GM18508 (cell line): ENCODE measurements around the gene RBFOX2.
"Not testable (repeated sequence)": the region's sequence is repeated elsewhere in the genome, so short reads cannot be mapped to it uniquely, and the experiment has no call there.

Source experiments
- ATAC-seq: cut with Tn5 transposase; IDR thresholded peaks from one replicate; pipeline ENCODE4 v1.9.1; 2021; ENCODE audit warnings: moderate number of reproducible peaks; ENCODE audit not compliant: insufficient read depth, unreplicated experiment

RBFOX2 gene

DNA sequence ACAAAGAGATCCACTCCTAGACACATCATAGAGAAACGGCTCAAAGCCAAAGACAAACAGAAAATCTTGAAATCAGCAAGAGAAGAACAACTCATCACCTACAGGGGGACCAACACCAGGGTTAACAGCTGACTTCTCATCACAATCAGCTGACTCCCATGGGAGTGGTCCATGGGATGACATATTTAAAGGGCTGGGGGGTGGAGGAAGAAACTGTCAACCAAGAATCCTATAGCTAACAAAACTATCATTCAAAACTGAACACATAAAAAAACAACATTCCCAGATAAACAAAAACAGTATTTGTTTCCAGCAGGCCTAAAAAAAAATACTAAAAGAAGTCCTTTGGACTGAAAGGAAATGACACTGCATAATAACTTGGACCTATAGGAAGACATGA lies 224.2 kb downstream of the RBFOX2 start:
- no peak for ATAC-seq

DNA sequence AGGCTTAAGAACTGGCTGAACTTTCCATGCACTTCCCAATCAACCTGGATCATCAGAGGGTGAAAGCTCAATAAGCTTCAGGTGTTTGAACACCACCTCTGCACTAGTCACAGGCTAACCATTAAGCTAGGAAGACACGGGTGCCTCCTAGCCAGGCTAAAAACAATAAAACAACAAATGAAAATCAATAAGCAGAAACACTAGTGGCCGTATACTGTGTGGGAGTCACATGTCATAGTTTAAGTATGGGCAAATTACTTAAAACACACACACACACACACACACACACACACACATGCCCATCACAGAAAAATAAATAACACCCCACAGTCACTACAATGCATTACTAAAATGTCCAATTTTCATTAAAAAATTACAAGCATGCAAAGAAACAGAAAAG lies 225.7 kb downstream of the RBFOX2 start:
- no peak for ATAC-seq

DNA sequence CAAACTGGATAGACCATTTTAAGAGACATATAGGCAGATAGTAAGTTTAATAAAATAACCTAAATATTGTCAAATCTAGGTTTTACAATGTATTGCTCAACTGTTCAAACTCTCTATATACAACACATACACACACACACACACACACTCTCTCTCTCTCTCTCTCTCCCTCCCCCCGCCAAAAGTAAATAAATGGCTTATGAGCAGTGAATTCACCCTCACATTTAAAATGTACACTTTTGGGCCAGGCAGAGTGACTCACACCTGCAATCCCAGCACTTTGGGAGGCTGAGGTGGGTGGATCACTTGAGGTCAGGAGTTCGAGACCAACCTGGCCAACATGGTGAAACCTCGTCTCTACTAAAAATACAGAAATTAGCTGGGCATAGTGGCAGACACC lies 227.3 kb downstream of the RBFOX2 start:
- not testable (repeated sequence) for ATAC-seq

DNA sequence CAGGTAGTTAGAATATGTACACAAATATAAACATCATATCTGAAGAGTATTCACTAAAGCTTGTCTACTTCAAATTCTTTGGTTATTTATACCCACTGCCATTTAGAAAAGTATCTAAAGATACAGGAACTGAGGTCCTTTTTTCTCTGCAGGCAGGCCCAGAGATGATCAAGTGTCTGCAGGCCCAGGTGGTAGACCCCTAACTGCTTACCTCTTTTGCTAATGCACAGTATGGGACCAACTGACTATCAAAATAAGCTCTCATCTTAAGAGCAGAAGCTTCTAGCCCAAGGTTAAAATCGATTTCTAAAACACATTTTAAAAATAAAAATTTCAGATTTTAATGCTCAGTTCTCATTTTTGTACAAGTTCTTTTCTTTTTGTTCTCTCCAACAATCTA lies 229.5 kb downstream of the RBFOX2 start:
- ATAC-seq = no peak

DNA sequence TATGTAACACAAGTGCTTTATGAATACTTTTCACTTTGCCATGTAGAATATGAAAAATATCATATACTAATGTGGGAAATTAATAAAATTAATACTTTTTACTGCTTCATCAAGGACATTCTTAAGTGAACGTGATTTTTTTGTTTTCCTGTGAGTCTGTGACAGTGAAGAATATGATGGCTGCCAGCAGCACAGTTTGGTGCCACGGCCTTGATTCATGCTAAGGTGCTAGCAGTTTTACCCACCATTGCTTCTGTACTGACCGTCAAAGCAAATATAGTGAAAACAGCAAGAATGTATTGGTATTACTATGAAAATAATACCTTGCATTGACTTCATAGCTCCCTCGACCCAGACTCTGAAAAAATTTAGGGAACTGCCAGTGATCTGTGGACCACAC lies 231.2 kb downstream of the RBFOX2 start:
- no peak for ATAC-seq

DNA sequence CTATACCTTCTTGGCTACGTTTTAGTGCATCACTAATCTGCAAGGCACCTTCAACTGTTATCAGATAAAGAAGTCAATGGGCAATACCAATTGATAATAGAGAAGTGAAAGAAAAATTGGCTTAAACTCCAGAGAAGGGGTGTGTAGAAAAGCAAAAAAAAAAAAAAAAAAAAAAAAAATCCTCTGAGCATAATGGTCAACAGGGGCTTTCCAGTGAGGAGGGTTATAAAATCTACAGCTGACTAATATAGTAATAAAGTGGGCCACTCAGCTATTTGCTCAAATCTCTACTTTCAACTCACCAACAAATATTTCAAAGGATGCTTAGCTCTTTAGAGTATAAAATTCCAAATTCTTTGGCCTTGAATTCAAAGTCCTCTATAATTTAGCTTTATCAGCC lies 233.1 kb downstream of the RBFOX2 start:
- ATAC-seq = no peak

DNA sequence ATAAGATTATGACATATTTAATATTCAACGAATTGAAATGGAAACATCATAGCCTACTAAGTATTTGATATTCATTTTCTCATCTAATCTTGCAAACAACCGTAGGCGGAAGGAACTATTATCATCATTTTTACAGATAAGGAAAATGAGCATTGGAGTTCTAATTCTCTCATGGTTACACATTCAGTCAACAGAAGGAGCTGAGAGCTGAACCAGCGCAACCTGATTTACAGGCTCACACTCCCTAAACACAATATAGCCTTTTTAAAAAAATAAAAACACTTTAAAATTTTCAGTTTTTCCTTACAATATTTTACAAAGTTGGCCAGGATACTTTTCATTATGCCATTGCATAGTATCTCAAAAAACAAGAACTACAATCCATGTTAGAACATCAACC lies 236.1 kb downstream of the RBFOX2 start:
- ATAC-seq = no peak

DNA sequence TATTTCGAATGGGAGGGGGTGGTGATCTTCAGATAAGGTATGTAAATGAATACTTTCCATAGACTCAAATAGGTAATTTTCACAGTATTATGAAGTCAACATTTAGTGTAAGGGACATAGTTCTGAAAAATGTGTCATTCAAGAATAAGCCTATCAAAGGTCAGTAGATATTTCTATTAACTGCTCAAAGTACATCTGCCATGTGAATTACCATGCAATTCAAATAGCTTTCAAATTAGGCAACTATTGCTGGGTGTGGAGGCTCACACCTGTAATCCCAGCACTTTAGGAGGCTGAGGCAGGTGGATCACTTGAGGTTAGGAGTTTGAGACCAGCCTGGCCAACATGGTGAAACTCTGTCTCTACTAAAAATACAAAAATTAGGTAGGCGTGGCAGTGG lies 236.8 kb downstream of the RBFOX2 start:
- not testable (repeated sequence) for ATAC-seq

DNA sequence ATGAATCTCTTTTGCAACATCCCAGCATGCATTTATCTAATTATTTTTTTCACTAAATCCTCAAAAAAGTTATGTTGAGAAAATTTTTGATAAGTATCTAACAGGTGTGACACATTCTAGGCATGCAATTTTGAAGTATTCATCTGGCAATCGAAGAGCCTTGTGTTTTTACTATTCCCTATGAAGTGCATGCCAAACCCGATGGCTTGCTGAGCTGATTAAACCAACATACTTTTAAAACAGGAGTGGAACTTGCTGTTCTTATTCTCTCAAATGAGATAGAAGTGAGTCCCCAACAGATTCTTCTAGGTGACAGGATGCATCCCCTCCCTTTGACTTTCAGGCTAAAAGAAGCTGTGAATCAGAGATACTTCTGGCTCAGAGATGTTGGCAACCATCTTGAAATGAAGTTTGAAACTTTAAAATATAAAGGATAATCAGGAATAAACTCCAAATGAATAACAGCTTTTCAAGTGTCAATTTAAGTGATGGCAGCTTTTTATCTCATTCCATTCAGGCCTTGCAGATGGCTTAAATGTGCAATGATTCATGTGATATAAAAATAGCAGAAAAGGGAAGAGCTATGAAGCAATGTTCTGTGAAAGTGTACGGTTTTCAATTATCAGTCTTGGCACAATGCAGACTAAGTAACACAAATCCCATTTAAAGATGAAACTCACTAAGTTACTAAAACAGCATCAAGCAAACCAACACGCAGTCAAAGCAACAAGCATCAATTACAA lies 243.3 kb downstream of the RBFOX2 start:
- ATAC-seq = no peak

DNA sequence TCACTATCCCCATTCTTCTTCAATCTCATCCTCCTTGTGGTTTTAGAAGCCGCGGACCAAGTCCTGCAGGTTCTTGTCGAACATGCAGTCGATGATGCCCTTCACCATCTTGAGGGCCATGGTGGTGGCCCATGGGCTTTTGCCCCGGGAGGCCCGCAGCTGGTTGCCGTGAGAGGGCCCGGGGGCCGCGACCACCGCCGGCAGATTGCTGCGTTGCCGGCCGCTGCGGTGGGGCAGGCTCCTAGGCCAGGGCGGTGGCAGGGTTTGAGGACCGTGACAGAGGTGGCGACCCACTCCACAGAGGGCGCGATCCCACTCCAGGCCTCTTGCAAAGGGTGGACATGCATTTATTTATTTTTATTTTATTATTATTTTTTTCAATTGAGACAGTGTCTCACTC lies 244.0 kb downstream of the RBFOX2 start:
- ATAC-seq = no peak

DNA sequence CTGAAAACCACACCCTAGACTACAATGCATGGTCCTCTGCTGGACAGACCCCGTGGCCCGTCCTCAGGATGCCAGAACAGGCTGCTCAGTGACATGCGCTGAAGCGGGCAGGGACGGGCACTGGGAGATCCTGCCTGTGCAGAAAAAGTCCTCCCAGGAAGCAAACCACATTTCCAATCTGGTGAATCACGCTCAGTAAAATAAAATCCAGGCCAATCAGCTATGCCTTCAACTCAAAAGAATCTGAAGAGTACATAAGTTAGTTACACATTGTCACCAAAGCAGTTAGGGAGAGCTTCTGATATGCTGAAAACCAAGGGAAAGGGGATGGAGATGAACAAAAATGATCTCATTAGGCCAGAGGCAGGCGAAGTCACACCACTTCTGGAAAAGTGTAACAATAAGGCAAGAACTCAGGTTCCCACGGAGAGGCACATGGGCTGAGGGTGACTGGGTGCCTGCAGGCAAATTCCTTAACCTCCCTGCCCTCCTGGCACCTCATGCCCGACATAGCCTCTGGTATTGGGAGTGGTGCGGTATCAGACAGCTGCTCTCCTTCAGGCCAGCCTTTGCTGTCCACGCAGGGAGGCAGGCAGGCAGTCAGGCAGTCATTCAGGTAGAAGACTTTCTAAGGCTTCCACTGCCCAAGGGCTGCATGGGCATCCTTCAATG lies 244.5 kb downstream of the RBFOX2 start:
- no peak for ATAC-seq

DNA sequence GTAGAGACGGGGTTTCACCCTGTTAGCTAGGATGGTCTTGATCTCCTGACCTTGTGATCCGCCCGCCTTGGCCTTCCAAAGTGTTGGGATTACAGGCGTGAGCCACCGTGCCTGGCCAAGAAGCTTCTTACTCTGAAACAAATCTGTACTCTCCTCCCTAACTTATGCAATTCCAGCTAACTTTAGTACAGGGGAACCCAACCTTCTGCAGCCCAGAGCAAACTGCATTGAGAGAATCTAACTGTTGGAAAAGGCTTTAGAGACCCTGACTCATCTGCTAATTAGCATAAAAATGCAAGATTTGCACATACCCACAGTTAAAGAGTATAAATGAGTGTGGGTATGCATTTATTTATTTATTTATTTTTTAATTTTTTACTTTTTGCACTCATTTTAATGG lies 246.1 kb downstream of the RBFOX2 start:
- ATAC-seq = no peak

DNA sequence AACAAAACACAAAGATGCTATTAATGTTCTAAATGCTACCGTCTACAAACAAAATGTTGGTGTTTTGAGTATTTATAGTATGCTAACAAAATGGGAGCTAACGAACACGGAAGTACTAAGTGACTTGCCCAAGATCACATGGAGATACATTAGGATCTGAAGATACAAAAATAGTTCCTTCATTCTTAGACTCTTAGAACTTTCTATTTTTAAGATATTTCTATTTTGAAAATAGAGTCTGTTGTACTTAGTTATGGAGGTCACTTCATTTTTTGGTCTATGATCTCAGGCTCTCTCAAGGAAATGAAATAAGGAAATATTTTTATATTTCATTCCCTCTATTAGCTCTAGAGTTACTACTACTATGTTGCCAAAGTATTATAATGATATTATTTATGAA lies 246.7 kb downstream of the RBFOX2 start:
- ATAC-seq = no peak

DNA sequence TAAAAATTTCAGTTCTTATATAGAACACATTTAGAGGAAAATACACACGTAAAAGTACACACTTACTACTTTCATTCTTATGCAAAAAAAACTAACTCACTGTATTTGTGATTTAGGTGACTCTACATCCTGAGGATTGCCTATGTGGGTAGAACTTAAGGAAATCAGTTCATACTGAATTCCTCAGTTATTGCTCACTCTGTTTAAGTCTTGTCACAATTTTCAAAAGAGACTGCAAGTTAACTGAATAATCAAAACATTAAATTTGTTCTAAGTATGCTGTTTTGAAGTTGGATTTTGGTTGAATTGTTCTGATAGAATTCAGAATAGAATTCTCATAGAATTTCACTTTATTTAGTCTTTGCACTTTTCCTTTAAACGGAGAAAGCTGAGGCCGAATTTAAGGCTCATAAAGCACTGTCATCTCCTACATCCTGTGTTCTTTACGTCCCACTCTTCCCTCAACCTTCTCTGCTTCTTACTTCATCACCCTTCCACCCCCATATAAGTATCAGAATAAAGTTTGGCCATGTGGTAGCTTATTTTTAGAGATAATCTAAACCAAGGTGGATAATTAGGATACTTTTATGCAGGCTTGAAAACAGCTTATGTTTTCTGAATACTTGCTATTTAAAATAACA lies 251.2 kb downstream of the RBFOX2 start:
- ATAC-seq = no peak

DNA sequence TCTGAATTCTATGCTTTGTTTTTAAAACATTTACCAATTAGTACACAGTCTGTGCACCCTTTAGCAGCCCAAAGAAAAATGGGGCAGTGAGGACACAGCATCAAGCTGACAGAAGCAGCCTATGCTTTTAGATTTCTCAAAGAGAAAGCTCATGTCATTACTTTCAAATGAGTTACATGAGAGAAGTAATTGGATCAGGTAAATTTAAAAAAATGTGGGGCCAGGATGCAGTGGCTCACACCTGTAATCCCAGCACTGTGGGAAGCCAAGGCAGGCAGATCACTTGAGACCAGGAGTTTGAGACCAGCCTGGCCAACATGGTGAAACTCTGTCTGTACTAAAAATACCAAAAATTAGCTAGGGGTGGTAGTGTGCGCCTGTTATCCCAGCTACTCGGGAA lies 253.3 kb downstream of the RBFOX2 start:
- ATAC-seq = no peak

DNA sequence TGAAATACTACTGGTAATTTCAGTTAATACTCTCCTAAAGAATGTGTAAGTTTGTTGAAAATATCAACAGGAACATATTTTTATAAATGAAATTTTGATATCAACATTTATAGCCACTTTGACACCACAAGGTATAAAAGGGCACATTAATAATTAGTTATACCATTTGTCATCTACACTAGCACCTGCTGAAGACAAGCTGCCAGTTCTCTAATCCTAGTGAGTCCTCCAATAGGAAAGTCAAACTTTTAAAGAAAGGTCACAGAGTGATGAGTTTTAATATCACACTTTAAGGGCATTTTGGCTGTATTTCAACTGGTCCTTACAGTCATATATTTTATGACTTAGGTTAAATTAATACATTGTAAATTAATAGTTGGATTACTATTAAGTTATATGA lies 258.6 kb downstream of the RBFOX2 start:
- ATAC-seq = no peak

DNA sequence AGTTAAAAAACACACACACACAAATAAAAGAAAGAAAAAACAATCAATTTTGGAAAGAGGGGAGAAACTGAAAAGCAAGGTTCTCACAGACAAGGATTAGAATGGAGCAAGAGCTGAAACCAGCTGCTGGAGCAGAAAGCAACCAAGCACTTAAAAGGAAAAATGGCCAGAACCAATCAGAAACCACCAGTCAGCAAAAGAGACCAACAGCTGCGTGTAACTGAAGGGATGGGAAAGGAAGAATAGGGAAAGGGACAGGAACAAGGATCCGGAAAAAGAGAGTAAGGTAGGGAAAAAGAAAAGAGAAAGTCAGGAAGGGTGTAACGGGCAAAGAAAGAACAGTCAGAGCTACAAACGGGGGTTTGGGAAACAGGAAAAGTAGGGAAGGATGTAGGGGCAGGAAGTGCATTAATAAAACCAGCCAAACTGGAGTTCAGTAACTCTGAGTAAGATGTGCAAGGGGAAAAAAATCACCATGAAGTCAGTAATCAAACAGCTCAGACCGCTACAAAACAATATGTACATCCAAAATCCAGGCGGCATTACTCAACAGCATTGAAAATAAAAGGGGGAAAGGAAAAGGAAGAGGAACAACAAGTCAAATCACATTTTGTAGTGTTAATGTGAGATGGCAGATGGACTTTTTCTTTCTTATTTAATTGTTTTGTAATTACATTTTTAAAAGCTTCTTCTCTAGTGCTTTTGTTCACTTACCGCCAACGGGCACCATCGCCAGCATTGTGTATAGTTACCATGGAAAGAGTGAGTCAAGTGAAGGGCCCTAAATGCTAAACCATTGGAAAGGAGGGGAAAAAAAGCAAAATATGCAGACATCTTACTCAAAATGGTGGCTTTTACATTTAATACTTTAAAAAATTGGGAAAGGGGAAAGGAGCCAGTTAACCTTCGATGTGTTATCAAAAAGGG lies 261.7 kb downstream of the RBFOX2 start:
- no peak for ATAC-seq

DNA sequence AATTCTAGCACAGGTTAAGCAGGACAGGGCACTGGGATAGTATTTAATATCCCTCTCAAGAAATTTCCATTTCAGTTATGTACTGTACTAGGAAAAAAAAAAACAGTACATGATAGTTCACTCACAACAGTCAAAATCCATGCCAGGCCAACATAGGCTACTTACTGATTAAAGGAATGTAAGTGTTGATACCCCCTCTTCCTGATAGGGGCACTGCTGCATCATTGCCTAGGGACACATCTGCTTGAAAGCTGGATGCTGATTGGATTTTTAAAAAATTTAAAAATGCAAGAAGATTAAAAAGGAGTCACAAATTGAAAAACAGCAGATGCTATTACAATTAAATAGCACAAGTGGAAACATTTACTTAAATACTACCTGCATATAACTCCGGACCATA lies 267.6 kb downstream of the RBFOX2 start:
- no peak for ATAC-seq

DNA sequence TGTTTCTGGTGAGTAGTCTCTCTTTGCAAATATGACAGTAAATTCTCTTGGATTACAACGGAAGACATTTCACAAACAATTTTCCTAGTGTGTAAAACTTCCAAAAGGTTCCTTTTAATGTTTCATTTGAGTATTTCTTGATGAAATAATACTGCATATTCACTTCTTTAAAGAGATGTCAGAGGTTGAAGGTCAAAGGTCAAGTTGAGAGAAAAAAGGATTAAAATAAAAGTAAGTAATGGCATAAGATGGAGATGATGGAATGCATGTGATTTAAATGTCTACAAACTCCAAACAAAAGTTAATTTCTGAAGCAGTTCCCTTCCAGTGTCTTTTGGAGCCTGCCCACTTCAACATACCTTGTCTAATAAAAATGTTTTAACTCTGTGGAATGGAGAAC lies 270.2 kb downstream of the RBFOX2 start:
- no peak for ATAC-seq

DNA sequence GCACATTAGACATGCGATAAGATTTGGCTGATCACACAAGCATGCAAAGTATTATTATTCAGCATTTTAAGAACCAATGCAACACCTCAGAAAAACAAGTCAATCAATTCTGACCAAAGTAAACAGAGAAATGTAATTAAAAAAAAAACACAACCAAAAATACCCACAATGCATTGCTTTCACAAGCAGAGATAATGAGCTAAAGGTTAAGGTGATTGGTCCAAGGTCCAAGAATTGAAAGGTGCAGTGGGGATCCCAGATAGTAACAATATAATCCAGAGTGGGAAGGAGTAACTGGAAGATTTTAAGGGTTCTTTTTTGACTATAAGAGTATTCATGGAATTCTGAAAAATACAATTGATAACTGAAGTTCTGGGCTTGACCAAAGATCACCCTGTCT lies 271.9 kb downstream of the RBFOX2 start:
- no peak for ATAC-seq

DNA sequence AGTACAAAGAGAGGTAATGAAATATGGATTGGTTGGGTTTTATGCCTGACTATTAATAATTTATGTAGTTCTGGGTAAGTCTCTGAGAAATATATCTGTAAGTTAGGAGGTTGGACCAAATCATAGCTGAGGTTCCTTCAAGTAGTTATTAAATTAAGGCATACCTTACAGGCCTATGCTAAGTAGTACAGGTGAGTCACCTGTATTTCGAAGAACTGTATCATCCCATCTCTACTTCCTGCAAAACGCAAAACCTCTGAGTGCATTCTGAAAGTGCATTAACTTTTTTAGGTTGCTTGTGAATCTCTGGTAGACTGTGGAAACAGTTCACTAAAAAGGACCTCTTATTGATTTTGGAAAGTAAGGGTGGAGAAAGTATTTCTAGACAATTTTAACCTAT lies 273.9 kb downstream of the RBFOX2 start:
- ATAC-seq = no peak
